ENCODE measurements around the gene CNOT2.
"Not testable (repeated sequence)": the region's sequence is repeated elsewhere in the genome, so short reads cannot be mapped to it uniquely, and the experiment has no call there.

Gene CNOT2

DNA sequence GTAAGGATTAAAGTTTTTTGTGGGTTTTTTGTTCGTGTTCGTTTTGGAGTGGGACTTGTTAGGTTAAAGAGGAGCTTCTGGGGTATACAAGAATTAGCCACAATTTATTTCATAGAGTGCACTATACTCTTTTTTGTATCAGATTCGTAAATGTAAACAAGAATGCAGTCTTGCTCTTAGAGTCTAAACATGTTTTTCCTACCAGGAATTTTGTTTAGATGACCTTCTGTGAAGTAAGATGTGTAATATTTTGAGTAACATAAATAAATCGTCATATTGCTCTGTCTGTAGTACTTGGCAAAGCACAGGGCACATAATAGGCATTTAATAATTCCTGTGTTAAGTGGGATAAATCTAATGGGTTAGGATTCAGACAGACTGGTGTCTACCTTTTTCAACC is 9.6 kb downstream of the CNOT2 start:
- no peak for DNase-seq

DNA sequence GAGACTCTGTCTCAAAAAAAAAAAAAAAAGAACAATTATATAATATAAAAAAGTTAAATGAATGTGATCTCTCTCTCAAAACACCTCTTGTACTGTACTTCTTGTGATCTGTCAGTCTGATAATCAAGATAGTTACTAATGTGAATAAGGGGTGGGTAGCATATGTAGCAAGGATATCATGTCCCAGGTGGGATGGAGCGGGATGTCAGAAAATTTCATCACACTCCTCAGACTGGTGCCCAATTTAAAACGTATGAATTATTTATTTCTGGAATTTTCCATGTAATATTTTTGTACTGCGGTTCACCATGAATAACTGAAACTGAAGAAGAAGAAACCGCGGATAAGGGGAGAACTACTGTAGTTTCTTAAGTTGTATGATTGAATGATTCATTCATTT is 11.0 kb downstream of the CNOT2 start:
- no peak for DNase-seq

DNA sequence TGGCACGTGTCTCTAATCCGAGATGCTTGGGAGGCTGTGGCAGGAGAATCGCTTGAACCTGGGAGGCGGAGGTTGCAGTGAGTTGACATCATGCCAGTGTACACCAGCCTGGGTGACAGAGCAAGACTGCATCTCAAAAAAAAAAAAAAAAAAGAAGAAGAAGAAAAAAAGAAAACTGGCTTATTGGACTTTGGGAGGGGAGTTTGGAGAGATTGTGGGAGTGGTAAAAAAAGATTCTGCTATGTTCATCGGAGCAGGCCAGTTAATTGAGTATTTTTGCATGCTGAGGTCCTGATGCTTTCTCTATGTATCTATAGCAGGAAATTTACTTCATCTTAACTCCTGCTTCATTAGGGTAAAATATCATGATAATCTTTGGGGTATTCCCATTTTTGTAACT is 11.6 kb downstream of the CNOT2 start:
- DNase-seq = no peak

DNA sequence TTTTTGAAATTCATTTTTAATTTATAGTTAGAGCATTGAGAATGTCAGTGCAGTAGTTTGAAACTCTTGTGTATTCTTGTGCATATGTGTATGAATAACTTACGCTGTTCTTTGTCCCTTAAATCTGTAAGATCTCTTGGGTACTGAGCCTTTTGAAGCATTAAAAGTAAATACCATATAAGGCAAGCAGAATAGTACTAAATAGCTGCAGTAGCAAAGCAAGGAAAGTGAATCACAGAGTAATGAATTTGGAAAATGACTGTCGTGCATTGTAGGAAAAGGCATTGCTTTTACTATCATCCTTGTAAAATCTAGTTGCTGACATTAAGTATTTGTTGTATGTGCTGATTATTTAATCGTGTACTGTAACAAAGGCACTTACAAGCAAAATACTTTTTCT is 12.1 kb downstream of the CNOT2 start:
- no peak for DNase-seq

DNA sequence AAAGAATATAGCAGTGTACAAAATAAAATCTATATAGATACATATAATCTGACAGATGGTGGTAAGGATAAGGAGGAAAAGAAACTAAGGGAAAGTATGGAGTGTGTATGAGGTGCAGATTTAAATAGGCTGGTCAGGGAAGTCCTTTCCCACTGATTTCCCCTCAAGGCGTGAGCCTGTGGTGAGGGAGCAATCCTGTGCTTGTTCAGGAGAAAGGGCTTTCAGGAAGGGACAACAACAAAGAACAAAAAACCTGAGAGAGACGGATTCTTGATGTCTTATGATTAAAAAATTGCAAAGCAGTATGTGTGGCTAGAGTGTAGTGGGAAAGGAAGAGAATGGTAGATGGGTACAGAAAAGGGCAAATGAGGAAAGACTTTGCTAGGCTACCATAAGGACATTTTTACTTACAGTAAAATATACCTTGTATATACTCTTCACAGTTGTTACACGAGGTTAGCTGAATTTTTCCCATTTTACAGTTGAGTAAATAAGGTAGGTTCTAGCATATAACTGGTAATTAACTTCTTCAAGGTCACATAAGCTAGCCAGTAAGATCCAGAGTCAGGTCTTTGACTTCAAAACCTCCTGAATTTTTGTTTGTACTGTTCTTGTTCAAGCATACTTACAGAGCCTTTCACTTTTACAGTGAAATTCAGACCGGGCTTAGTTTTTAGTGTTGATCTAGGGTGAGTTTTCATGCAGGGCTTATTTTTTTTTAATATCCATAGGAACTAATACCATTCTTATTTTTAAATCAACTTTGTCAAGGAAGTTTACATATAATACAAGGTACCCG is 15.6 kb downstream of the CNOT2 start:
- DNase-seq = no peak

DNA sequence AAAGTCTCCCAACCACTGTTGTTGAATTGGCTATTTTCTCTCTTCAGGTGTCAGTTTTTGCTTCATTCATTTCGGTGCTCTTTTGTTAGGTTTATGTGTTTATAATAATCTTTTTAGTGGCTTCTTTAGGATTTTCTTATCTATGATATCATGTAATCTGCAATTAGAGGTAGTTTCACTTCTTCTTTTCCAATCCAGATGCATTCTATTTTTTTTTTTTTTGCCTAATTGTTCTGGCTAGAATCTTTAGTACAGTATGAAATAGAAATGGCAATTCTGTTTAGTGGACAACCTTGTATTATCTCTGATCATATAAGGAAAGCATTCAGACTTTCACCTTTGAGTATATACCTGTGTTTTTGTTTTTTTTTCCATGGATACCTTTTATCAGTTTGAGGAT is 17.4 kb downstream of the CNOT2 start:
- DNase-seq = no peak

DNA sequence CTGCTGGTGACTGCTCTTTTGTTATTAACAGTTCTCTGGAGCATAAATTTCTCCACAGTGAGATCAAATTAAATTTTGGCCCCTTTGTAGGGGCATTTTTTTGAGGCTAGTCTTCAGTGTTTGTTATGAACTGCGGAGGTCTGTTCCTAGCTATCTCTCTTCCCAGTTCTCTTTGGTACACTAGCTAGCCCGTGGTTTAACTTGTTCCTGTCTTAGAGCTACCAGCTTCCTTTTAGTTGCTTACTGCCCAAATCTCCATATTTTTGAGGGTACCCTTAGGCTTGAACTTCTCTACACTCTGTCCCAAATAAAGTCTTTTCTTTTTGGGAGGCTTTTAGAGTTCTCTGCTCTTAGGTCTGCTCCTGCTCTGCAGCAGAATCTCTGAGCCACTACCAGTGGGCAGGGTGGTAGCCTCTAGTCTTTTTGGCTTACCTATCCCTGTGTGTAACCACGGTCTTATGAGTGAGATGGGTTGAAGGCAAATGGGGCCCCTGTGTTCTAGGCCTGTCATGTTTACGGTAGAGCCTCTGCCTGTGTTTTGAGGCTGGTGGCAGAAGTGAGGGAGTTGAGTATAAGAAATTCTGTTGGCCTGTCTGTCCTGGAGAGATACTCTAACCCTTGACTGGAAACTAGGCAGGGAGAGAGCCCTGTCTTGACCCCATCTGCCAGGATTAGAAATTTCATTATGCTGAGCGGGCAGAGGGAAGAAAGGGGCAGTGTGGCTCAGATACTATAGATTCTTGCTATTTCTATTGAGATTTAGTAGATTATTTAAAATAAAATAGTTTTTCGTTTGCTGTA is 21.0 kb downstream of the CNOT2 start:
- no peak for DNase-seq

DNA sequence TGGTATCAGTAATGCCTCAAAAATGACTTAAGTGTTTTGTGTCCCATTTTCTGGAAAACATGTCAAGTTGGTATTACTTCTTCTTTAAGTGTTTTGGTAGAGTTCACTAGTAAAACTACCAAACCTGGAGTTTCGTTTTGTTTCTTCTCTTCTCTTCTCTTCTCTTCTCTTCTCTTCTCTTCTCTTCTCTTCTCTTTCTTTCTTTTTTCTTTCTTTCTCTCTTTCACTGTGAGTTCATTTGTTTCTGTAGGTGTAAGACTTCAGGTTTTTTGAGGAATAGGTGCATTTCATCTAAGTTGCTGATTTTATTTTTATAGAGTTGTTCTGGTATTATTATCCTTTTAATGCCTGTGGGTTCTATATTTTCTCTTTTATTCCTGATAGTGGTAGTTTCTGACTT is 21.9 kb downstream of the CNOT2 start:
- no peak for DNase-seq

DNA sequence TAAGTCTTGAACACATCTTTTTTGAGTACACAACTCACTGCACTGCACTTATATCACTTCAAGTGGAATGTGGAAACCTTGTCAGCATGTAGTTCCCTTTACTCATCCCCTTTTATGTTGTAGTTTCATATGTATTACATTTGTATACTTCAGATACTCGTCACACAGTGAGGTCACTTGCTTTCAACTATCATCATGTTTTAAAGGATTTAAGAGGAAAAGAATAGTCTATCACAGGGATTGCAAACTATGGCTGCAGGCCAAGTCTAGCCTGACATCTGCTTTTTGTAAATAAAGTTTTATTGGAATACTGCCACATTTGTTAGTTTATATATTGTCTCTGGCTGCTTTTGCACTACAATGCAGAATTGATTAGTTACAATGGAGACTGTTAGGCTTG is 24.3 kb downstream of the CNOT2 start:
- DNase-seq = no peak

DNA sequence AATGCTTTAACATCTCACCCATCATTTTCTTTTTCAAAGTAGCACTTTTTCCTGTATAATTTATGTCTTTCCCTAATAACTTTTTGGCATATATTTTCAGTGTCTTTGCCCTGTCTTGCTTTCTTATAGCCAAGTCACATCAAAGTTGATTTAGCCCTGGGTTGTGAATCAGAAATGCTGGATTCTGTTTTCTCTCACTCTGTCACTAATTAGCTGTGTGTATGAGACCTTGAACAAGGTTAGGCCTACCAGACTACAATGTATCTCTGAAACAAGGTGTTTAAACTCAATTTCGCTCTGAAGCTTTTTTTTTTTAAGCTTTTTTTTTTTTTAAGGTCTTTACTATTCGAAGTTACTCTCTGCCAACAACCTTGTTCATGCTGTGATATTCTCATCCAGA is 25.7 kb downstream of the CNOT2 start:
- no peak for DNase-seq

DNA sequence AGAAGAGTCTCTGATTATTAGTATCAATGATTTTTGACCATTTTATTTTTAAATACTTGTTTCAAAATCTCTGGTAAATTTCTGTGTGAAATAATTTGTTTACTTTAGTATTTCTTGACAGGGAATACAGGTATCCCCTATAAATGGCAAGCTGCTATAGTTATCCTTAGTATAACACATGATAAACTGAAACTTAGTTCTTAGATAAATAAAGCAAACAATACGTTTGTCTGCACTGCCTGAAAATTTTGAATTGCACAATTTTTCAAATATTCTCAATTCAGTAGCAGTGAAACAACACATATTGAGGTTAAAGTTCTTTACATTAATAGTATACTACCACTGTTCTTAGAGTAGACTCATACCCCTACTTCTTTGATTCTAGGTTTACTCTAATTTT is 26.9 kb downstream of the CNOT2 start:
- DNase-seq = no peak

DNA sequence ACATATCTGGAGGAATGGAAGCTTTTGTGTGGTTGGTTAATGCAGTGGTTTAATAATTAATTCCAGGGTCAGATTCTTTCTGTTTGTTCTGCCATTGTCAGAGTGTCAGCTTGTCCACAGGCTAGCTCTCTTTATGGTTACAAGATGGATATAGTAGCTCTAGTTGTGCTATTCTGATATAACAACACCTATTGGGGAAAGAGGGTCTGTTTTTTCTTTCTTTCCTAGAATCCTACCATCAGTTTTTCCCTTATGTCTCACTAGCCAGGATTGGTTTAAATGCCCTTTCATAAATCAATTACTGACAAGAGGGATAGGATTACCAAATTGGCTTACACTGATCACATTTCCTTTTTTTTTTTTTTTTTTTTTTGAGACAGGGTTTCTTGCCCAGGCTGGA is 27.8 kb downstream of the CNOT2 start:
- DNase-seq = no peak

DNA sequence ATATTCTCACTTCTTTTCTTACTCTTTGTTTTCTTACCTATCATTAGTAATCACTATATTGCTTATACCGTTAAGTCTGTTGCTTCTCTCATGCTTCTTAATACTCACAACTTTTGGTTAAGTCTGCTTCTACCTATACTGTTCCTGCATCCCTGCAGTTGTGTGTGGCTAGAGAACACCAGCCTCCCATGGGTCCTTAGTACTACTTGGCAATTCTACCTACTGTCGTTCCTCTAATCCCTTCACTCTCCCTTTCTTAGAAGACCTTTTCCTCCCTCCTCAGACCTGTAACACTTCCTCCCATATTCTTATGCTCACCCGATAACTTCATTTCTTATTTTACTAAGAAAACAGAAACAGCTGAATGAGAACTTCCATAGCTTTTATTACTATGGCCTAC is 29.3 kb downstream of the CNOT2 start:
- no peak for DNase-seq

DNA sequence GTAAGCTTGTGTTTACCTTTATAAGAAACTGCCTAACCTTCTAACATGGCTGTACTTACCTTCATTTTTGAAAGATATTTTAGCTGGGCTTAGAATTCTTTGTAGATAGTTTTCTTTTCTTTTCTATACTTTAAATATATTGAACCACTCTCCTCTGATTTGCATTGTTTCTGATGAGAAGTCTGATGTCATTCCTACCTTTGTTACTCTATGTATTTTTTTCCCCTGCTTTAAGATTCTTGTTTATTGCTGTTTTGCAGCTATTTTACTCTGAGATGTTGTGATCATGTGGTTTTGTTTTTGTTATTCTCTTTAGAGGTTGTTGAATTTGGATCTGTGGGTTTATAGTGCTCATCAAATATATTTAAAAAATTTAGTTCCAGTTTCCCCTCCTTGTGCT is 31.8 kb downstream of the CNOT2 start:
- no peak for DNase-seq

DNA sequence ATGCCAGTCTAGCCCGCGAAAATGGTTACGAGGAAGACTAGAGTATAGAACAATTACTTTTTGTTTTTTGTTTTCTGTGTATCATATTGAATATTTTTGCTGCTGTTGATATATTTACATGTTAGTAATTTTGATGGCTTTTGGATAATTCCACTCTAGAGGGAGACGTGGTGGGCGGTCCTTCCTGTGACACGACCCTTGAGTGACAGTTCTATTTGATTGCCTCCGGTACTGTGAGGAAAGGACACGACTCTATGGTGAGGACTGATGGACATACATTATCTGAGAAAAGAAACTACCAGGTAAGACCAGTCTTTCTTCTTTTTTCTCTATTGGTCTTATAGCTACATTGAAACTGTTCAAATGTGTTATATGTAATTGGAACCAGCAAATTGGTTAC is 34.7 kb downstream of the CNOT2 start:
- DNase-seq = no peak

DNA sequence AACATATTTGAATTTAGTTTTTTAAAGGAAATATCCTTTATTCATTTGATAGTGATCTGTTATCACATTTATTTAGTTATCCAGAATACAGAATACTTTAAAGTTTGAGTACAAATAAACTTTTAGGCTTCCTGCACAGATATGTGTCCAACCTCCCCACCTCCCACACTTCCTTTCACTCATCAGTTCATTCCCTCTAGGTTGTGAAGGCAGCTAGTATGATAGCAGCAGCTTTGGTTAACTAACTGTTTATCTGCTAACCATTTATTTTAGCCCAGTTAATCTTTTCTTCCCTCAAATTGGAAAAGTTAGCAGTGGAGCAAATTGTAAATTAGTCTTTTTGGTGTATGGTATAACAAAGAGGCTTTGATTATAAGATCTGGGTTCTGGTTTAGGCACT is 35.7 kb downstream of the CNOT2 start:
- no peak for DNase-seq

DNA sequence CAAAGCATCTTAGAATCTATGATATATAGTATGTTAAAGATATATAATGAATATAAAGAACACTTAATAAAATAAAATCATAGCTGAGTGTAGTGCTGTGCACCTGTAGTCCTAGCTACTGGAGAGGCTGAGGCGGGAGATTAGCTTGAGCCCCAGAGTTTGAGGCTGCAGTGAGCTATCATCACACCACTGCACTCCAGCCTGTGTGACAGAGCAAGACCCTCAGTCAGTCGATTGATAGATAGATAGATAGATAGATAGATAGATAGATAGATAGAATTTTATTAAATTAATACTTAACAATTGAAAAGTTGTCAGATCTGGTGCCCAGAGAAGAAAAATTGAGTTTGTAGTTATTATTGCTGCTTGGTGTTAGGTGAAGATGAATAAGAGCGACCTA is 40.0 kb downstream of the CNOT2 start:
- no peak for DNase-seq

DNA sequence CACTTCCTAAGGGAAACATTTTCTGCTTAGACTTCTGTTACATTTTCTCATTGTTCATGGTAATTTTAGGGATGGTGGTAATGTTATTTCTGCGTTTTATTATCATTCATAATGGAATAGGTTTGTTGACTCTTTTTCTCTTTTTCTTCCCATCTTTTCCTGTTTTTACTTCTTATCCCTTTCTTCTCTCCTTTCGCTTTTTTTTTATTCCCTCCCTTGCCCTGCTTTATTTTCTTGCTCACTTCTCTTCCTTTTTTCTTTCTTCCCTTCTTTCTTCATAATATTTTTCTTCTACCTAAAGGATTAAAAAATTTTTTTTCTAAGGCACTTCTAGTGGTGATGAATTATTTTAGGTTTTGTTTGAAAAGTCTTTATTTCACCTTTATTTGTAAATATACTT is 45.6 kb downstream of the CNOT2 start:
- DNase-seq = no peak

DNA sequence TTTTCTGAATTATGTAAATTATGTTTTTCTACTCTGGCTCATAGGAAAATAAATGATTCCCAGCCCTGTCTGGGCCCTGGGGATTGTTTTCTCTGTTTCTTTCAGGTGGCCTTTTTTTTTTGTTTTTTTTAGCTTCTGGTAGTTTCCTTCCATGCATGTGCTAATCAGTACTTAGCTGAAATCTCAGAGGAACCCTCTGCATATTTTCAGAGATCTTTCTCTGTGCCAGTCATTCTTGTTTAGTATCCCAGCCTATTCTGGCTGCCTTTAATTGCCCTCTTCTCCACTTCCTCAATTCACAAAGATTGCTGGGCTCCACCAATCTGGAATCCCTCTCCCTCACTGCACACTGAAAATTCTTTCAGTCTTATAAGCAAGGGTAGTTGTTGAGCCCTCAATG is 46.9 kb downstream of the CNOT2 start:
- DNase-seq = no peak

DNA sequence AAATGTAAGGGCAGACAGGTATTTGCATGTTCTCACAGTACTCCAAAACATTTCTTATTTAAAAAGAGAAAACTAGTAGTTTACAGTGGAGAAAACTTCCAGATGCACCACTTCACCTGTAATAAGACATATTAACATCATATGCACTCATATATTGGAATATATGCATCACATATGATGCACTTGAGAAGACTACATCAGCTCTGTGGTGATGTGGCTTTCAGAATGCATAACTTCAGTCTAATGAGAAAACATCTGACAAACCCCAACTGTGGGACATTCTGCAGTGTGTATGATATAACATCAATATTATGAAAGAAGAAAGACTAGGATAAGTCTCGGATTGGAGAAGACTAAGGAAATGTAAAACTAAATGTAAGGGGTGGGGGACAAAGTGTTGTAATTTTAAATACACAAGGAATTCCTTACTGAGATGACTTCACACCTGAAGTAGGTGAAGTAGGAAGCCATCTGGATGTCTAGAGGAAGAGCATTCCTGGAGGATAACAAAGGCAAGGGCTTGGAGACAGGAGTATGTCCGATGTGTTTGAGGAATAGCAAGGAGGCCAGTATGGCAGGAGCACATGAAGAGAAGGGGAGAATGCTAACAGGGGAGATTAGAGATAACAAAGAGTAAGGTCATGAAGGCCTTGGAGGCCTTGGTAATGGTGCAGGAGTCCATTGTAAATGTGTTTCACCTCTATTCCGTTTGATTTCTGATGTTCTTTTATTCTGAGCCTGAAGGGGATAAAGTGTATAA is 49.0 kb downstream of the CNOT2 start:
- DNase-seq = no peak

DNA sequence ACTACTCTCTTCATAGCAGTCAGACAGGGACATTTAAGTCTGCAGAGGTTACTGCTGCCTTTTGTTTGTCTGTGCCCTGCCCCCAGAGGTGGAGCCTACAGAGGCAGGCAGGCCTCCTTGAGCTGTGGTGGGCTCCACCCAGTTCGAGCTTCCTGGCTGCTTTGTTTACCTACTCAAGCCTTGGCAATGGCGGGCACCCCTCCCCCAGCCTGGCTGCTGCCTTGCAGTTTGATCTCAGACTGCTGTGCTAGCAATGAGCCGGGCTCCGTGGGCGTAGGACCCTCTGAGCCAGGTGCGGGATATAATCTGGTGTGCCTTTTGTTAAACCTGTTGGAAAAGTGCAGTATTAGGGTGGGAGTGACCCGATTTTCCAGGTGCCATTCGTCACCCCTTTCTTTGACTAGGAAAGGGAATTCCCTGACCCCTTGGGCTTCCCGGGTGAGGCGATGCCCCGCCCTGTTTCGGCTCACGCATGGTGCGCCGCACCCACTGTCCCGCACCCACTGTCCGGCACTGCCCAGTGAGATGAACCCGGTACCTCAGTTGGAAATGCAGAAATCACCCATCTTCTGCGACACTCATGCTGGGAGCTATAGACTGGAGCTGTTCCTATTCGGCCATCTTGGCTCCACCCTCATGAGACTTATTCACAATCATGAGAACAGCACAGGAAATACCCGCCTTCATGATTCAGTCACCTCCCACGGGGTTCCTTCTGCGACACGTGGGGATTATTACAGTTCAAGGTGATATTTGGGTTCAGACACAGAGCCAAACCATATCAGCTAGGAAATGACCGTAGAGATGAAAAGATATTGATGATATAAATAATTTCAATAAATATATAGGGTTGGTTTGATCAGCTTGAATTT is 61.7 kb downstream of the CNOT2 start:
- not testable (repeated sequence) for DNase-seq

DNA sequence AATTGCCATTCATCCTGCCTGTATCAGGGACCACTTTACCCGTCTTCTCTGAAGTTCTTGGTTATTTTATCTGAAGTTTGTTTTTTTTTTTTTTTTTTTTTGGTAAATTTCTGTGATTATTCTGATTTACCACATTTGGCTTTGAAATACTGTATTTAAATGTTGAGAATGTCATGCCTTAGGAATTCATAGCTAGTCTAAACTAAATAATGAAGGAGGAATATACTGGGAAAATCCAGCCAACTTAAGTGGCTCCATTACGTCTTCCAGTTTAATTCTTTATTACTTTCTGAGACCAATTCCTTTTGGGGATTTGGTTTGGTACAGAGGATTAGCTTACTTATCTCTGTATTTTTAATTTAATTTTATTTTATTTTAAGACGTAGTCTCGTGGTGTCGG is 62.6 kb downstream of the CNOT2 start:
- DNase-seq = no peak

DNA sequence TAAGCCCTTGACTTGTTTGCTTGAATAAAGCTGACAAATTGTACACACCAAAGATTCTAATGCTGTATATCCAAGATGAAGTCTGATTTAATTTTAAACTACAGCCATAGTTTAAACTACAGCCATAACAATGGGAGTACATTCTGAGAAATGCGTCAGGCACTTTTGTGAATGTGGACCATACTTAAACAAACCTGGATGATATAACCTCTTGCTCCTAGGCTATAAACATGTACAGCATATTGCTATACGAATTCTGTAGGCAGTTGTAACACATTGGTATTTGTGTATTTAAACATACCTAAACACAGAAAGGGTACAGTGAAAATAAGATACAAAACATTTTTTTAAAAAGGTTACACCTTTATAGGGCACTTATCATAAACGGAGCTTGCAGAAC is 63.4 kb downstream of the CNOT2 start:
- no peak for DNase-seq
